Small intestine (tissue), 7 donors: Measurements from ENCODE around the gene HLA-DRB1. TPM values are rescaled to one million over a fixed set of nuclear protein-coding genes. Genes with fewer than 3 reads are reported as not detected.
"Not testable (repeated sequence)": the region's sequence is repeated elsewhere in the genome, so short reads cannot be mapped to it uniquely, and the experiment has no call there.

Experiments used
- DNase-seq, 2 donors: peaks; one replicate each; pipeline versions ENCODE4 v3.0.0 to v3.0.0-alpha.2; 2013
- FAIRE-seq: peaks from 2 replicates; lab custom pipeline; 2012; peaks lifted over from hg19 to GRCh38; lab: Jason Lieb, UNC
- H3K27ac ChIP-seq, 3 donors: one replicate each; pipeline ENCODE4 v1.5.1; 2013; ENCODE audit warnings: low read length in 2 of 3, mild to moderate bottlenecking in 2 of 3, control low read depth in 1 of 3, inconsistent platforms in 1 of 3, low read depth in 1 of 3, moderate library complexity in 1 of 3
- H3K27me3 ChIP-seq, 3 donors: one replicate each; pipeline ENCODE4 v1.6.1; 2013; ENCODE audit warnings: low read length in 3 of 3, inconsistent platforms in 1 of 3; ENCODE audit not compliant: control insufficient read depth in 3 of 3, insufficient read depth in 3 of 3
- H3K36me3 ChIP-seq, 3 donors: one replicate each; pipeline ENCODE4 v1.6.1; 2013; ENCODE audit warnings: low read length in 3 of 3, inconsistent platforms in 1 of 3, low read depth in 1 of 3, mild to moderate bottlenecking in 1 of 3, moderate library complexity in 1 of 3; ENCODE audit not compliant: control insufficient read depth in 3 of 3, insufficient read depth in 2 of 3
- H3K4me1 ChIP-seq, 3 donors: one replicate each; pipeline ENCODE4 v1.6.1; 2013; ENCODE audit warnings: low read length in 2 of 3, inconsistent platforms in 1 of 3, low read depth in 1 of 3, mild to moderate bottlenecking in 1 of 3, moderate library complexity in 1 of 3; ENCODE audit not compliant: control insufficient read depth in 3 of 3, insufficient read depth in 2 of 3
- H3K4me3 ChIP-seq, 3 donors: one replicate each; pipeline ENCODE4 v1.5.1; 2013; ENCODE audit warnings: low read length in 3 of 3, control low read depth in 1 of 3, inconsistent platforms in 1 of 3, low read depth in 1 of 3, mild to moderate bottlenecking in 1 of 3, moderate library complexity in 1 of 3
- H3K9me3 ChIP-seq, 2 donors: one replicate each; pipeline ENCODE4 v1.6.1; 2013; ENCODE audit warnings: low read depth in 1 of 2, low read length in 1 of 2; ENCODE audit not compliant: control insufficient read depth in 2 of 2, insufficient read depth in 1 of 2
- WGBS, 3 donors: extraction: QIAGEN DNeasy Blood & Tissue Kit; methylation state at CpG; one replicate each; pipeline ENCODE4 v1.1.7; 2013; 5-methylcytosine and 5-hydroxymethylcytosine counted together
- polyA plus RNA-seq, 4 donors: library from polyadenylated mRNA; stranded (reverse) in 3 of 4; unstranded in 1 of 4; fragments of 200-250 nt in 3 of 4; fragments of 120-200 nt in 1 of 4; gene quantifications; one replicate each; pipeline versions ENCODE4 v1.2.1 to v1.2.3, GENCODE V29; 2013
- donor health status: healthy with polysubstance abuse.
- donor health status: control.
- donor health status: control.
- donor health status: Bipolar disorder and iron deficiency.
- donor health status: healthy.

Gene HLA-DRB1
- polyA plus RNA-seq, 4 donors, result 45.4 to 226 (median 188) TPM

GRCh38 chr6:32581315-32582095 lies 8.1 kb downstream of the HLA-DRB1 start:
- 29 to 40% (median 39%) methylated on average over 5 to 8 of the region's 8 CpGs for WGBS, 3 donors
- no peaks in the 10 kb centered on the region for H3K9me3 ChIP-seq
- no peaks in the 10 kb centered on the region for H3K4me1 ChIP-seq
- no peaks in the 10 kb centered on the region for H3K27me3 ChIP-seq
- no peak overlapping the region for H3K4me3 ChIP-seq
- no peak for FAIRE-seq
- DNase-seq, result no peak
- H3K27ac ChIP-seq, result no peak overlapping the region
- H3K36me3 ChIP-seq, result peaks cover 0 to 6% (median 0%) of the 10 kb centered on the region in 3 donors

DNA sequence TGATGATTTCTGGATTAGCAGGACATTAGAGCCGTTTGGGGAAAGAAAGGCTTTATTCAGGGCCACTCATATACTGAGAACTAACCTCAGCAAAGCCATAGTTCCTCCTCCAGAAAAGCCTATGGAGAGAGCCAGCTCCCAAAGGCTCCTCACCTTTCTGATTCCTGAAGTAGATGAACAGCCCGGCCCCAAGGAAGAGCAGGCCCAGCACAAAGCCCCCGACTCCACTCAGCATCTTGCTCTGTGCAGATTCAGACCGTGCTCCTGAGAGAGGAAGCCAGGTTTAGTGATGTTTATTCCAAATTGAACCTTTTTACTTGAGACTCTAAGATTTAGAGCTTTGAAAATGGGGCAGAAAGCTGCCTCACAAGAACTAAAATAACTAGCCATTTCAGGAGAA lies 9.1 kb downstream of the HLA-DRB1 start:
- WGBS, 3 donors, result 86 to 91% (median 88%) methylated on average over 4 of the region's 4 CpGs
- H3K4me3 ChIP-seq, result no peak overlapping the region

GRCh38 chr6:32578962-32579361 lies 10.7 kb downstream of the HLA-DRB1 start:
- DNase-seq (no peak), FAIRE-seq (no peak)
- Histone ChIP-seq H3K9me3 (no peaks in the 10 kb centered on the region), H3K36me3 (peaks cover 0 to 6% (median 0%) of the 10 kb centered on the region in 3 donors), H3K4me3 (no peak overlapping the region), H3K4me1 (no peaks in the 10 kb centered on the region), H3K27me3 (no peaks in the 10 kb centered on the region), H3K27ac (no peak overlapping the region)
- 0 to 37% (median 8%) methylated on average over 3 of the region's 3 CpGs for WGBS, 3 donors

More for the DNA sequence above, 9.1 kb downstream of the HLA-DRB1 start:
- Histone ChIP-seq H3K27me3 (no peaks in the 10 kb centered on the region), H3K9me3 (no peaks in the 10 kb centered on the region), H3K27ac (no peak overlapping the region), H3K36me3 (peaks cover 0 to 6% (median 0%) of the 10 kb centered on the region in 3 donors), H3K4me1 (no peaks in the 10 kb centered on the region)
- no peak for FAIRE-seq
- no peak for DNase-seq

GRCh38 chr6:32577493-32577892 lies 12.2 kb downstream of the HLA-DRB1 start:
- not testable (repeated sequence) for H3K27me3 ChIP-seq, H3K36me3 ChIP-seq, FAIRE-seq, DNase-seq, H3K27ac ChIP-seq, H3K4me3 ChIP-seq, H3K4me1 ChIP-seq, H3K9me3 ChIP-seq
- 15 to 34% (median 28%) methylated on average over 5 of the region's 5 CpGs for WGBS, 3 donors

DNA sequence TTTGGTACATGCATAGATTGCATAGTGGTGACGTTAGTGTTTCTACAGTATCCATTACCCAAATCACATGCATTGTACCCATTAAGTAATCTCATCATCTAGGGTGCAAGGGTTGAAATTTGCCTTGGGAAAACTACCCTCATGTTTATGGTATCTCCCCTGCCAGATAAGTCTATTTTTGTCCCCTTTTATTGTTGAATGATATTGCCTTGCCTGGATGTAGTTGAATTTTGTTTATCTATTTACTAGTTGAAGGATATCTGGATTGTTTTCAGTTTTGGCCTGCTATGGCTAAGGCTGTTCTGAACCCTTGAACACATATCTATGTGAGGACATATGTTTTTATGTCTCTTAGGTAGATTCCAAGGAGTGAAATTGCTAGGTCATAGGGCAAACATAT lies 13.4 kb downstream of the HLA-DRB1 start:
- FAIRE-seq, result no peak
- no peak for DNase-seq
- Histone ChIP-seq H3K27me3 (no peaks in the 10 kb centered on the region), H3K27ac (no peak overlapping the region), H3K4me3 (no peak overlapping the region), H3K36me3 (peaks cover 0 to 6% (median 0%) of the 10 kb centered on the region in 3 donors), H3K4me1 (no peaks in the 10 kb centered on the region), H3K9me3 (no peaks in the 10 kb centered on the region)
- 70 to 92% (median 73%) methylated on average over 1 of the region's 1 CpG for WGBS, 3 donors

- H3K27ac ChIP-seq, result no peak overlapping the region
- H3K4me3 ChIP-seq, result no peak overlapping the region
- H3K36me3 ChIP-seq, result no peaks in the 10 kb centered on the region
- H3K4me1 ChIP-seq, result no peaks in the 10 kb centered on the region
- 24 to 43% (median 35%) methylated on average over 2 to 4 of the region's 4 CpGs for WGBS, 3 donors
- FAIRE-seq (no peak), DNase-seq (no peak)
- no peaks in the 10 kb centered on the region for H3K27me3 ChIP-seq
- H3K9me3 ChIP-seq, result no peaks in the 10 kb centered on the region
Measured at GRCh38 chr6:32570363-32570905, 19.2 kb downstream of the HLA-DRB1 start.

DNA sequence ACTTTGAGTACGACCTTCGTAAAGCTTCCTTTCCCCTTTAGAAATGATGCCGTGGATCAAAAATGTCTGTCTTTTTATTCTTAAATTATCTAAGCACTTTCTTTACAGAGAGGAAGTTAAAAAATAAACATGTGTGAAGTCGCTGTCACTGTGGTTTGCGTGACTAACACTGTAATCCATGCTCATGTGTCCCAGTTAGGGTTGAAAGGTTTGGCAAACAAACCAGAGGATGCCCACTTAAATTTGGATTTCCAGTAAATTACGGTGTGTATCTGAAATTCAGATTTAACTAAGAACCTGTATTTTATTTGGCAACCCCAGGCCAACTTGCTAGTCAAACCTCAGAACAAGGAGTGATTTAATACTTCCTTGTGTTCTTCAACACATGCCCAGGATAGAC lies 21.1 kb downstream of the HLA-DRB1 start:
- WGBS, 3 donors, result 7 to 37% (median 10%) methylated on average over 4 to 6 of the region's 6 CpGs
- no peak for FAIRE-seq

DNA sequence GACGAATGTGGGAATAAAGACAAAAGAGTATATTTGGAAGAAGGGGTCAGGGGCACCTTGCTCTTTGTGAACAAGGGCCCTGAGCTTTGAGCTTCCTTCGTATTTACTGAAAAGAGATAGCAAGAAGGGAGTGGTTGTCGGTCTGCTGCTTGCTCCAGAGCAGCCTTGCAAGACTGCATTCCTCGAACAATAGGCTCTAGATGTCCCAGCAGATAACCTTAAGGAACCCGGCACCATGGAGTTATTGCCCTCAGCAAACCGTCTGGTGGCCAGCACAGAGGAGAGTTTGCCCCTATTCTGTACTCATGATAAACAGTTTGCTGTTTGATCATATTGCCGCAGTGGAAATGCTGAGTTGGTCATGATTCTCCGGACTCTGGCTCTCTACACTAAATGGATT lies 22.7 kb downstream of the HLA-DRB1 start:
- H3K27ac ChIP-seq, result no peak overlapping the region
- 29 to 64% (median 59%) methylated on average over 3 to 8 of the region's 8 CpGs for WGBS, 3 donors
- no peak for FAIRE-seq
- no peaks in the 10 kb centered on the region for H3K36me3 ChIP-seq
- H3K4me1 ChIP-seq, result no peaks in the 10 kb centered on the region
- H3K4me3 ChIP-seq, result no peak overlapping the region
- no peak for DNase-seq
- H3K27me3 ChIP-seq, result no peaks in the 10 kb centered on the region
- no peaks in the 10 kb centered on the region for H3K9me3 ChIP-seq

More for the DNA sequence above, 21.1 kb downstream of the HLA-DRB1 start:
- Histone ChIP-seq H3K9me3 (no peaks in the 10 kb centered on the region), H3K36me3 (no peaks in the 10 kb centered on the region), H3K27ac (no peak overlapping the region), H3K27me3 (no peaks in the 10 kb centered on the region), H3K4me3 (no peak overlapping the region), H3K4me1 (no peaks in the 10 kb centered on the region)
- no peak for DNase-seq
